Activated CD8-positive, alpha-beta memory T cell treated with anti-CD3 and anti-CD28 coated beads for 48 hours (primary cell): ENCODE data around the gene MRPL34.

ENCODE experiments used
- DNase-seq, 3 experiments: peaks; one replicate each; pipeline ENCODE4 v3.0.0-alpha.2; 2020; ENCODE audit warnings: low read depth in 2 of 3, low spot score in 2 of 3

MRPL34 gene

GRCh38 chr19:17340302-17340870 lies 34.7 kb downstream of the MRPL34 start:
- DNase-seq: no peak

- no peak for DNase-seq
Measured at GRCh38 chr19:17340871-17341357, 35.2 kb downstream of the MRPL34 start.

GRCh38 chr19:17341386-17341785 lies 35.7 kb downstream of the MRPL34 start:
- DNase-seq: no peak

GRCh38 chr19:17341845-17342244 lies 36.2 kb downstream of the MRPL34 start:
- DNase-seq: no peak

GRCh38 chr19:17346109-17346671 lies 40.5 kb downstream of the MRPL34 start:
- DNase-seq: peak; percentile 57 to 75 (median 61)

GRCh38 chr19:17347361-17347760 lies 41.7 kb downstream of the MRPL34 start:
- no peak for DNase-seq

- no peak for DNase-seq
Measured at GRCh38 chr19:17347877-17348276, 42.2 kb downstream of the MRPL34 start.

GRCh38 chr19:17348700-17349099 lies 43.0 kb downstream of the MRPL34 start:
- DNase-seq: no peak

GRCh38 chr19:17351815-17352435 lies 46.3 kb downstream of the MRPL34 start:
- no peak for DNase-seq

- DNase-seq: no peak
Measured at GRCh38 chr19:17352608-17353280, 47.1 kb downstream of the MRPL34 start.

- DNase-seq: no peak
Measured at GRCh38 chr19:17353386-17353785, 47.7 kb downstream of the MRPL34 start.
